Heart left ventricle (tissue), 16 donors: ENCODE measurements around the gene FOXB1. TPM values are rescaled to one million over a fixed set of nuclear protein-coding genes. Genes with fewer than 3 reads are reported as not detected.

ENCODE experiments used
- ATAC-seq, 4 donors: fragments of 200-7000 bp; cut with Tn5 transposase; one replicate each; pipeline ENCODE4 v1.9.1; 2020 to 2022; ENCODE audit warnings: moderate library complexity in 4 of 4, mild to moderate bottlenecking in 3 of 4, moderate number of reproducible peaks in 1 of 4
- DNase-seq, 5 donors: peaks; one replicate each; pipeline ENCODE4 v3.0.0-alpha.2; 2020
- H3K27ac ChIP-seq, 12 donors: fragments of 200-600 bp; sonication (generic) in 4 of 12; one replicate each; pipeline versions ENCODE4 v1.5.0 to v1.8.0; 2016 to 2022; ENCODE audit warnings: mild to moderate bottlenecking in 2 of 12
- H3K27me3 ChIP-seq, 9 donors: fragments of 200-600 bp; sonication (generic) in 2 of 9; one replicate each; pipeline versions ENCODE4 v1.5.1 to v1.8.0; 2016 to 2022; ENCODE audit warnings: mild to moderate bottlenecking in 3 of 9
- H3K36me3 ChIP-seq, 9 donors: fragments of 200-600 bp; sonication (generic) in 2 of 9; one replicate each; pipeline versions ENCODE4 v1.5.0 to v1.8.0; 2018 to 2022; ENCODE audit warnings: mild to moderate bottlenecking in 2 of 9
- H3K4me1 ChIP-seq, 12 donors: fragments of 200-600 bp; sonication (generic) in 4 of 12; one replicate each; pipeline versions ENCODE4 v1.5.0 to v1.8.0; 2016 to 2022; ENCODE audit warnings: mild to moderate bottlenecking in 3 of 12
- H3K4me3 ChIP-seq, 12 donors: fragments of 200-600 bp; sonication (generic) in 4 of 12; one replicate each; pipeline versions ENCODE4 v1.5.0 to v1.8.0; 2017 to 2022; ENCODE audit warnings: mild to moderate bottlenecking in 9 of 12, moderate library complexity in 4 of 12
- H3K9me3 ChIP-seq, 12 donors: fragments of 200-600 bp; sonication (generic) in 4 of 12; one replicate each; pipeline versions ENCODE4 v1.5.0 to v1.8.0; 2016 to 2022; ENCODE audit warnings: mild to moderate bottlenecking in 1 of 12
- CTCF ChIP-seq, 12 donors: fragments of 200-600 bp; sonication (generic) in 4 of 12; IDR thresholded peaks; one replicate each; pipeline versions ENCODE4 v1.5.0 to v1.8.0; 2018 to 2022; ENCODE audit warnings: antibody characterized with exemption in 12 of 12, mild to moderate bottlenecking in 5 of 12
- POLR2A ChIP-seq, 2 donors: fragments of 450-650 bp; IDR thresholded peaks; one replicate each; pipeline ENCODE4 v1.6.1; 2017; ENCODE audit warnings: antibody characterized with exemption in 2 of 2, mild to moderate bottlenecking in 2 of 2, moderate library complexity in 2 of 2
- WGBS, 4 donors: extraction: QIAGEN DNeasy Blood & Tissue Kit in 2 of 4; methylation state at CpG; one replicate each; pipeline versions ENCODE4 v1.1.5 to v1.1.7; 2013 to 2018; 5-methylcytosine and 5-hydroxymethylcytosine counted together
- intact Hi-C, 10 donors: fragments of 100-400 bp; cut with DNase I; formaldehyde crosslinking; loops; one replicate each; pipeline versions ENCODE4 v1.11.1 to v1.14.2; 2022
- long read RNA-seq, 3 donors: library from polyadenylated mRNA; unstranded; transcript quantifications; one replicate each; pipeline ENCODE4 v2.0.0, GENCODE V29; 2020 to 2021
- polyA plus RNA-seq, 2 donors: library from polyadenylated mRNA; stranded (reverse); fragments of 200-250 nt; gene quantifications; one replicate each; pipeline ENCODE4 v1.2.3, GENCODE V29; 2013
- total RNA-seq, 9 donors: library from RNA; depleted of rRNA in 2 of 9; stranded (reverse); fragments of >200 nt in 2 of 9; fragmentation: NEBNext Ultra II Directional in 3 of 9; extraction: Animal tissue kit (Norgen Biotek cat#: 25700) in 3 of 9; gene quantifications; one replicate each; pipeline versions ENCODE4 v1.1.0 to v1.2.4, GENCODE V29; 2016 to 2023
- donor health status: ischemic (EF 13 %, LVEDD 7.1; RV severe dilation, severe dysfunction).
- donor health status: healthy with polysubstance abuse.
- donor health status: DM: no; HTN: yes; CAD: no.
- donor health status: DM: no; HTN: no; CAD: no.
- donor health status: ischemic (EF 25% LVEDD 6.9; RV normal size, moderate dysfunction).
- donor health status: ischemic (EF 25% LVEDD 5.7; RV mildly dilated, moderate dysfunction).
- donor health status: healthy.
- donor health status: DM: yes; HTN: yes; CAD: no.
- donor health status: ischemic (EF 35%, LVEDD 5.7; RV mildly dilated, moderate dysfunction).
- donor health status: nonischemic (EF 11% LVEDD 7.7; RV severe dilation, severe dysfunction).
- donor health status: DM: yes; HTN: yes; CAD: no.
- donor health status: PGD.
- donor health status: ischemic (EF 29% LVEDD 5.4; RV normal size, mild dysfunction).
- donor health status: nonischemic (EF 23%, LVEDD 6.1; RV moderate dilation, normal function).

FOXB1 gene
- total RNA-seq (not detected), polyA plus RNA-seq (not detected)
- long read RNA-seq, donor 1: 0 reads
- long read RNA-seq, donor 2: 0 reads
- long read RNA-seq, donor 3: 0 reads

- no peak for DNase-seq
- no peak for ATAC-seq
- Histone ChIP-seq H3K4me1 (peaks cover 0 to 35% (median 27%) of the 10 kb centered on the region in 12 donors), H3K27ac (no peak within 1 kb of the TSS), H3K27me3 (peaks cover 70 to 100% (median 98%) of the 10 kb centered on the region in 9 donors), H3K9me3 (no peaks in the 10 kb centered on the region), H3K36me3 (no peaks in the 10 kb centered on the region), H3K4me3 (peak within 1 kb of the TSS in 11 of 12 donors; percentile 19 to 63 (median 50))
- TF ChIP-seq POLR2A (IDR thresholded peaks at IDR 0.05) (no peak), CTCF (IDR thresholded peaks at IDR 0.05) (no peak)
- 1 to 4% (median 2%) methylated on average over 29 to 84 of the region's 84 CpGs for WGBS, 4 donors
- intact Hi-C loops: no loop called here
These were observed at the start of gene FOXB1 for GRCh38 chr15:60004009-60004845. Gene FOXB1, plus strand, starts transcription at chr15:60004311. Its CDS starts 653 bp downstream, at chr15:60004964.

GRCh38 chr15:59958288-59958687 is 45.8 kb upstream of the FOXB1 start:
- ATAC-seq: no peak
- TF ChIP-seq CTCF (IDR thresholded peaks at IDR 0.05) (no peak), POLR2A (IDR thresholded peaks at IDR 0.05) (no peak)
- peaks cover 0 to 62% (median 32%) of the 10 kb centered on the region in 12 donors for H3K9me3 ChIP-seq

GRCh38 chr15:59960318-59960717 is 43.8 kb upstream of the FOXB1 start:
- H3K27ac ChIP-seq: no peak overlapping the region
- intact Hi-C loops: no loop called here
- H3K4me3 ChIP-seq: no peak overlapping the region
- ATAC-seq (no peak), DNase-seq (no peak)
- no peaks in the 10 kb centered on the region for H3K27me3 ChIP-seq
- TF ChIP-seq CTCF (IDR thresholded peaks at IDR 0.05) (no peak), POLR2A (IDR thresholded peaks at IDR 0.05) (no peak)
- H3K9me3 ChIP-seq: peaks cover 0 to 67% (median 36%) of the 10 kb centered on the region in 12 donors
- H3K4me1 ChIP-seq: no peaks in the 10 kb centered on the region
- no peaks in the 10 kb centered on the region for H3K36me3 ChIP-seq

More at GRCh38 chr15:59958288-59958687, 45.8 kb upstream of the FOXB1 start:
- H3K4me3 ChIP-seq: no peak overlapping the region
- intact Hi-C loops: no loop called here
- no peaks in the 10 kb centered on the region for H3K4me1 ChIP-seq
- H3K27ac ChIP-seq: no peak overlapping the region
- no peaks in the 10 kb centered on the region for H3K36me3 ChIP-seq
- no peak for DNase-seq
- peaks cover 0 to 10% (median 0%) of the 10 kb centered on the region in 9 donors for H3K27me3 ChIP-seq

- no peaks in the 10 kb centered on the region for H3K4me1 ChIP-seq
- no peaks in the 10 kb centered on the region for H3K36me3 ChIP-seq
- TF ChIP-seq CTCF (IDR thresholded peaks at IDR 0.05) (no peak), POLR2A (IDR thresholded peaks at IDR 0.05) (no peak)
- H3K9me3 ChIP-seq: peaks cover 0 to 57% (median 29%) of the 10 kb centered on the region in 12 donors
- 83 to 97% (median 93%) methylated on average over 1 of the region's 1 CpG for WGBS, 4 donors
- no peak overlapping the region for H3K27ac ChIP-seq
- DNase-seq (no peak), ATAC-seq (no peak)
- H3K27me3 ChIP-seq: peaks cover 0 to 6% (median 0%) of the 10 kb centered on the region in 9 donors
- H3K4me3 ChIP-seq: no peak overlapping the region
- intact Hi-C loops: no loop called here
These were observed 40.8 kb upstream of the FOXB1 start for GRCh38 chr15:59963322-59963721.
